K562 (cell line): ENCODE measurements around the gene MLXIPL. TPM values are rescaled to one million over a fixed set of nuclear protein-coding genes. Genes with fewer than 3 reads are reported as not detected.

ENCODE experiments used
- CREM ChIP-seq: IDR thresholded peaks from 2 replicates; pipeline ENCODE4 v1.6.1; 2014; ENCODE audit warnings: antibody characterized with exemption, low read depth
- CTCF ChIP-seq, 3 experiments: IDR thresholded peaks in 2 of 3; conservative IDR thresholded peaks in 1 of 3; 2 replicates each; pipeline ENCODE4 v1.5.1; 2011 to 2012; ENCODE audit warnings: low read length in 3 of 3, mild to moderate bottlenecking in 3 of 3, control low read depth in 2 of 3, improper control_type of control experiment in 1 of 3, inconsistent platforms in 1 of 3, low read depth in 1 of 3, mixed read lengths in 1 of 3, moderate library complexity in 1 of 3; ENCODE audit not compliant: insufficient read depth in 2 of 3
- MAZ ChIP-seq, 2 experiments: fragments of 450-650 bp in 1 of 2; sonication (generic) in 1 of 2; formaldehyde crosslinking; IDR thresholded peaks in 1 of 2; conservative IDR thresholded peaks in 1 of 2; 2 replicates each; pipeline versions ENCODE4 v1.4.0 to v1.5.0; 2020; ENCODE audit warnings: mild to moderate bottlenecking in 1 of 2, missing genetic modification reagents in 1 of 2
- REST ChIP-seq, 2 experiments: fragments of 450-650 bp; formaldehyde crosslinking in 1 of 2; IDR thresholded peaks; 2 replicates each; pipeline versions ENCODE4 v1.4.0 to v1.6.1; 2014 to 2020; ENCODE audit warnings: mild to moderate bottlenecking in 2 of 2, borderline replicate concordance in 1 of 2, low read depth in 1 of 2
- SIN3A ChIP-seq, 2 experiments: fragments of 150-350 bp in 1 of 2; IDR thresholded peaks; 2 replicates each; pipeline ENCODE4 v1.6.1; 2011 to 2016; ENCODE audit warnings: borderline replicate concordance in 2 of 2, low read depth in 2 of 2, low read length in 2 of 2, mild to moderate bottlenecking in 2 of 2, moderate library complexity in 2 of 2; ENCODE audit not compliant: control insufficient read depth in 1 of 2
- ZNF263 ChIP-seq: sonication (generic); formaldehyde crosslinking; IDR thresholded peaks from 2 replicates; pipeline ENCODE4 v1.8.0; 2022; ENCODE audit warnings: mild to moderate bottlenecking, missing genetic modification reagents, borderline replicate concordance
- polyA plus RNA-seq, 8 experiments: library from polyadenylated mRNA; depleted of rRNA in 4 of 8; stranded (reverse) in 5 of 8; unstranded in 3 of 8; fragments of >200 nt; fragmentation: Nextera tagmentation in 2 of 8; fragmentation: Illumina TruSeq in 1 of 8; extraction: Ambion mirVana in 2 of 8; extraction: Trizol in 1 of 8; gene quantifications; 2 replicates each; pipeline versions ENCODE4 v1.2.1 to v1.2.3, GENCODE V29; 2011 to 2014; ENCODE audit warnings: inconsistent platforms in 1 of 8, missing spikeins in 1 of 8
- total RNA-seq, 7 experiments: library from RNA; depleted of rRNA in 6 of 7; stranded (reverse); fragments of >200 nt in 6 of 7; fragmentation: Illumina TruSeq in 2 of 7; extraction: Trizol in 2 of 7; gene quantifications; 2 replicates each; pipeline versions ENCODE4 v1.2.1 to v1.2.3, GENCODE V29; 2011 to 2021; ENCODE audit warnings: low replicate concordance in 1 of 7

MLXIPL gene
- total and polyA plus RNA-seq, 9 of the 15 experiments (the other 6 are each of a cell fraction or from before 2014, with no cell fraction given): 0.11 to 18.4 (median 1.4) TPM

GRCh38 chr7:73615886-73616285 is 8.4 kb downstream of the MLXIPL start (continued):
- no peak for TF ChIP-seq REST (IDR thresholded peaks at IDR 0.05; ENCODE audit: borderline replicate concordance)
- TF ChIP-seq REST (CRISPR knock-in tag; IDR thresholded peaks at IDR 0.05; ENCODE audit: low read depth): no peak
- no peak for TF ChIP-seq MAZ (CRISPR knock-in tag; conservative IDR thresholded peaks at IDR 0.05 in 1 of 2, IDR thresholded peaks at IDR 0.05 in 1 of 2)
- no peak for TF ChIP-seq ZNF263 (CRISPR knock-in tag)
- TF ChIP-seq SIN3A (IDR thresholded peaks at IDR 0.05; ENCODE audit: borderline replicate concordance in 2 of 2, control insufficient read depth in 1 of 2, low read depth in 2 of 2, low read length in 2 of 2): no peak
- 0 out of 6 replicates have a peak, but pooled peaks of 2 of the 3 experiments have one; percentile 5 to 7 for TF ChIP-seq CTCF (IDR thresholded peaks at IDR 0.05 in 2 of 3, conservative IDR thresholded peaks at IDR 0.05 in 1 of 3; ENCODE audit: insufficient read depth in 2 of 3, low read depth in 1 of 3, low read length in 3 of 3)
- no peak for TF ChIP-seq CREM
